Neural cell (in vitro differentiated cells): Measurements from ENCODE around the gene UGT1A3. TPM values are rescaled to one million over a fixed set of nuclear protein-coding genes. Genes with fewer than 3 reads are reported as not detected.

Source experiments
- H2AFZ ChIP-seq: fragments of 200-600, 300-800 bp; sonication (generic), shearing (Covaris generic); 2 replicates; pipeline ENCODE4 v1.6.0; 2014; ENCODE audit warnings: low read depth, mild to moderate bottlenecking, antibody characterized with exemption, low read length, moderate library complexity
- H3F3A ChIP-seq: fragments of 200-600 bp; shearing (Covaris generic); 2 replicates; pipeline ENCODE4 v1.6.1; 2016; ENCODE audit warnings: mild to moderate bottlenecking, moderate library complexity, mixed read lengths, antibody characterized with exemption, low read length; ENCODE audit not compliant: insufficient read depth, poor library complexity, severe bottlenecking
- H3K27ac ChIP-seq: fragments of 200-600, 300-800 bp; sonication (generic), shearing (Covaris generic); 2 replicates; pipeline ENCODE4 v1.5.1; 2014; ENCODE audit warnings: mild to moderate bottlenecking, low read length, moderate library complexity
- H3K27me3 ChIP-seq: fragments of 300-800, 200-600 bp; sonication (generic), shearing (Covaris generic); 2 replicates; pipeline ENCODE4 v1.6.0; 2014; ENCODE audit warnings: mild to moderate bottlenecking, low read depth, low read length, moderate library complexity; ENCODE audit not compliant: insufficient read depth
- H3K36me3 ChIP-seq: fragments of 300-800, 200-600 bp; sonication (generic), shearing (Covaris generic); 2 replicates; pipeline ENCODE4 v1.5.1; 2014; ENCODE audit warnings: mild to moderate bottlenecking, antibody characterized with exemption, low read length, moderate library complexity; ENCODE audit not compliant: insufficient read depth
- H3K4me2 ChIP-seq: fragments of 300-800, 200-600 bp; sonication (generic), shearing (Covaris generic); 2 replicates; pipeline ENCODE4 v1.6.0; 2014; ENCODE audit warnings: mild to moderate bottlenecking, low read length
- H3K4me3 ChIP-seq: fragments of 300-800, 200-600 bp; sonication (generic), shearing (Covaris generic); 2 replicates; pipeline ENCODE4 v1.5.1; 2014; ENCODE audit warnings: mild to moderate bottlenecking, low read length, moderate library complexity
- H3K79me2 ChIP-seq: fragments of 200-600 bp; shearing (Covaris generic); replicated peaks from 2 replicates; pipeline ENCODE4 v1.6.0; 2014; ENCODE audit warnings: mild to moderate bottlenecking, low read length, moderate library complexity; ENCODE audit not compliant: insufficient read depth
- H3K9ac ChIP-seq: fragments of 300-800, 200-600 bp; sonication (generic), shearing (Covaris generic); 2 replicates; pipeline ENCODE4 v1.6.1; 2016; ENCODE audit warnings: mild to moderate bottlenecking, low read length, mixed read lengths
- H3K9me2 ChIP-seq: fragments of 200-600 bp; shearing (Covaris generic); 2 replicates; pipeline ENCODE4 v1.6.1; 2016; ENCODE audit warnings: mild to moderate bottlenecking, low read length, mixed read lengths; ENCODE audit not compliant: insufficient read depth
- H3K9me3 ChIP-seq: fragments of 200-600, 300-800 bp; sonication (generic), shearing (Covaris generic); 2 replicates; pipeline ENCODE4 v1.6.1; 2016; ENCODE audit warnings: mild to moderate bottlenecking, mixed run types, low read length, moderate library complexity, mixed read lengths
- H4K20me1 ChIP-seq: fragments of 200-600 bp; shearing (Covaris generic); 2 replicates; pipeline ENCODE4 v1.6.1; 2016; ENCODE audit warnings: mild to moderate bottlenecking, mixed run types; ENCODE audit not compliant: insufficient read depth
- CTCF ChIP-seq: fragments of 450-650 bp; IDR thresholded peaks from 2 replicates; pipeline ENCODE4 v1.5.1; 2014; ENCODE audit warnings: antibody characterized with exemption, mild to moderate bottlenecking, moderate library complexity; ENCODE audit not compliant: poor library complexity, severe bottlenecking
- EP300 ChIP-seq: fragments of 450-650 bp; conservative IDR thresholded peaks from 2 replicates; pipeline ENCODE4 v1.6.1; 2014; ENCODE audit warnings: antibody characterized with exemption, mild to moderate bottlenecking, moderate library complexity; ENCODE audit not compliant: poor library complexity, severe bottlenecking
- EZH2 ChIP-seq: fragments of 200-600, 300-800 bp; shearing (Covaris generic), sonication (generic); IDR thresholded peaks from 2 replicates; pipeline ENCODE4 v1.6.1; 2014; ENCODE audit warnings: antibody characterized with exemption, low read length, borderline replicate concordance, mild to moderate bottlenecking; ENCODE audit not compliant: insufficient read depth, poor library complexity, severe bottlenecking
- MXI1 ChIP-seq: fragments of 450-650 bp; conservative IDR thresholded peaks from 2 replicates; pipeline ENCODE4 v1.6.1; 2014; ENCODE audit warnings: antibody characterized with exemption, mild to moderate bottlenecking; ENCODE audit not compliant: poor library complexity, severe bottlenecking
- POLR2AphosphoS5 ChIP-seq: IDR thresholded peaks from 2 replicates; pipeline ENCODE4 v1.6.1; 2012
- RAD21 ChIP-seq: fragments of 450-650 bp; conservative IDR thresholded peaks from 2 replicates; pipeline ENCODE4 v1.6.1; 2014; ENCODE audit warnings: antibody characterized with exemption, mild to moderate bottlenecking, moderate library complexity
- REST ChIP-seq: IDR thresholded peaks from 2 replicates; pipeline ENCODE4 v1.6.1; 2012; ENCODE audit warnings: borderline replicate concordance
- SMC3 ChIP-seq: fragments of 450-650 bp; conservative IDR thresholded peaks from 2 replicates; pipeline ENCODE4 v1.6.1; 2014; ENCODE audit warnings: antibody characterized with exemption, mild to moderate bottlenecking, moderate library complexity; ENCODE audit not compliant: poor library complexity
- TAF1 ChIP-seq: IDR thresholded peaks from 2 replicates; pipeline ENCODE4 v1.6.1; 2012; ENCODE audit warnings: low read depth
- polyA plus RNA-seq: library from polyadenylated mRNA; depleted of rRNA; stranded (reverse); fragments of >200 nt; gene quantifications from 2 replicates; pipeline ENCODE4 v1.2.3, GENCODE V29; 2014

UGT1A3 gene
- polyA plus RNA-seq, 1 donor from 2014 or later = not detected

- no peak overlapping the region for H2AFZ ChIP-seq
- H3K4me2 ChIP-seq = no peak overlapping the region
Measured at GRCh38 chr2:233818639-233819621, 90.1 kb downstream of the UGT1A3 start.

More at GRCh38 chr2:233818639-233819621, 90.1 kb downstream of the UGT1A3 start:
- H3K27ac ChIP-seq = no peak overlapping the region
- H3F3A ChIP-seq = no peaks in the 10 kb centered on the region
- no peaks in the 10 kb centered on the region for H3K79me2 ChIP-seq
- H3K9ac ChIP-seq = no peak overlapping the region
- TF ChIP-seq EP300 (no peak), SMC3 (no peak), REST (no peak), RAD21 (no peak), MXI1 (no peak), POLR2AphosphoS5 (no peak), CTCF (no peak), TAF1 (no peak), EZH2 (no peak)
- no peaks in the 10 kb centered on the region for H3K9me2 ChIP-seq
- H3K4me3 ChIP-seq = no peak overlapping the region
- no peaks in the 10 kb centered on the region for H3K27me3 ChIP-seq
- H4K20me1 ChIP-seq = no peaks in the 10 kb centered on the region
- H3K9me3 ChIP-seq = no peaks in the 10 kb centered on the region
- no peaks in the 10 kb centered on the region for H3K36me3 ChIP-seq
